ENCODE results near the gene TSPAN14. TPM values are rescaled to one million over a fixed set of nuclear protein-coding genes. Genes with fewer than 3 reads are reported as not detected.

Gene TSPAN14
- total RNA-seq, 1 experiment from 2014 or later: 46.9 TPM

DNA sequence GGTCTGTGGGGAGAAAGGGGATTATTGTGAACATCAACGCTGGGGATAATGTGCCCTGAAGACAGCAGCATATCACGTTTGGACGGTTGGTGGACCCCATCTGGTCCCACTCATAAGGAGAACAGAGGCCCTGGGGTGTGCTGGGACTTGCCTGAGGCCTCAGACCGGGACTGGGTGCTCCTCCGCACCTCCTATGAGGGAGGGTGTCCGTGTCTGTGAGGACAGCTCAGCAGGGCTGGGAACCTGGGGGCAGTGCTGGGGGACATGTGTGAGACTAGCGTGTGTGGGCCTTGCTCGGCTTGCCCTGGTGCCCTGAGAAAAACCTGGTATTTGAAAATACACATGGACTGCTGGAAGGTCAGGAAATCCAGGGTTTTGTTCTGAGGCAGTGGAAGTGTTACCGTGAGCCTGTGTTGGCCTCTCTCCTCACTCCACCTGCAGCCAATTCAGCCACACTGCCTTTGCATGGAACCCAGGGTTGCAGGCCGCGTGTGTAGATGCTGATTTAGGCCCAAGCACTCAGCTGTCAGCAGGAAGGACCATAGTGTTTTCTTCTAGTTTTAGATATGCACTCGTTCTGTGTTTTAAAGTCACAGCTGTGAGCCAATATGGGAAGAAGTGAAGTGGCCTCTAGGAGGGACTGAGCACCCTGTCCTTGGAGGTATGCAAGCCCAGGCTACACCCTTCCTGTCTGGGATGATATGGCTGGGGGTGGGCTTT is 70.2 kb downstream of the TSPAN14 start:
- no peaks in the 10 kb centered on the region for H3K27me3 Mint-ChIP-seq (ENCODE audit: insufficient read depth, unreplicated experiment)
- intact Hi-C loops (cut with micrococcal nuclease): no loop called here
- no peak overlapping the region for H3K27ac Mint-ChIP-seq (ENCODE audit: low read depth, unreplicated experiment)
- H3K4me3 Mint-ChIP-seq (ENCODE audit: unreplicated experiment): no peak overlapping the region
- BruUV-seq (replicated peaks): no TSS peak
- TF ChIP-seq, protein P1, sequence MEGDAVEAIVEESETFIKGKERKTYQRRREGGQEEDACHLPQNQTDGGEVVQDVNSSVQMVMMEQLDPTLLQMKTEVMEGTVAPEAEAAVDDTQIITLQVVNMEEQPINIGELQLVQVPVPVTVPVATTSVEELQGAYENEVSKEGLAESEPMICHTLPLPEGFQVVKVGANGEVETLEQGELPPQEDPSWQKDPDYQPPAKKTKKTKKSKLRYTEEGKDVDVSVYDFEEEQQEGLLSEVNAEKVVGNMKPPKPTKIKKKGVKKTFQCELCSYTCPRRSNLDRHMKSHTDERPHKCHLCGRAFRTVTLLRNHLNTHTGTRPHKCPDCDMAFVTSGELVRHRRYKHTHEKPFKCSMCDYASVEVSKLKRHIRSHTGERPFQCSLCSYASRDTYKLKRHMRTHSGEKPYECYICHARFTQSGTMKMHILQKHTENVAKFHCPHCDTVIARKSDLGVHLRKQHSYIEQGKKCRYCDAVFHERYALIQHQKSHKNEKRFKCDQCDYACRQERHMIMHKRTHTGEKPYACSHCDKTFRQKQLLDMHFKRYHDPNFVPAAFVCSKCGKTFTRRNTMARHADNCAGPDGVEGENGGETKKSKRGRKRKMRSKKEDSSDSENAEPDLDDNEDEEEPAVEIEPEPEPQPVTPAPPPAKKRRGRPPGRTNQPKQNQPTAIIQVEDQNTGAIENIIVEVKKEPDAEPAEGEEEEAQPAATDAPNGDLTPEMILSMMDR (IDR thresholded peaks at IDR 0.05; ENCODE audit: unreplicated experiment): no peak
- no peak for DNase-seq (ENCODE audit: unreplicated experiment)
- no peaks in the 10 kb centered on the region for H3K9me3 Mint-ChIP-seq (ENCODE audit: unreplicated experiment)
- H3K36me3 Mint-ChIP-seq (ENCODE audit: insufficient read depth, unreplicated experiment): peaks cover 40% of the 10 kb centered on the region
- ChIA-PET CTCF (interaction anchor here (1.0 to 1.9 kb wide), 3 partner anchors 12 to 79 kb away, joined by 3 to 8 read pairs (median 3); no protein-coding TSS in a partner anchor), POLR2A (no interaction called here)
- H3K4me1 Mint-ChIP-seq (ENCODE audit: insufficient read depth, unreplicated experiment): no peaks in the 10 kb centered on the region

DNA sequence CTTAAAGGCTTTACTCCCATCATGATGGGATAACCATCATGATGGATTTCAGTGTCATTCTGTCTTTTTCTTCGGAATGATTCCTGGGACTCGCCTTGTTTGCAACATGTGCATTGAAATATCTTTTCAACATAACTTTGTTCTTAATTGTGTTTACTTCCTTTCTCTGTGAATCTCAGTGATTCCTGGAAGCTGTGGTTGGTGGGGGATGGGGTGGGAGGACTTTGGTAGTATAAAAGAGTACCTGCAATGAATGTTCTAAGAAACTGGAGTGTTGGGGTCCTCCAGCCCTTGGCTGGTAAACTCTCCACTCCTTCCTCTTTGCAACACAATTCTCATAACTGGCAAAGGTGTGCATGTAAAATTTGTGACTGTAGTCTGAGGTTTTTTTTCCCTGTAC is 72.1 kb downstream of the TSPAN14 start:
- Mint-ChIP-seq H3K4me3 (ENCODE audit: unreplicated experiment) (no peak overlapping the region), H3K9me3 (ENCODE audit: unreplicated experiment) (no peaks in the 10 kb centered on the region), H3K36me3 (ENCODE audit: insufficient read depth, unreplicated experiment) (peaks cover 25% of the 10 kb centered on the region), H3K27me3 (ENCODE audit: insufficient read depth, unreplicated experiment) (no peaks in the 10 kb centered on the region), H3K27ac (ENCODE audit: low read depth, unreplicated experiment) (no peak overlapping the region), H3K4me1 (ENCODE audit: insufficient read depth, unreplicated experiment) (no peaks in the 10 kb centered on the region)
- BruUV-seq (replicated peaks): no TSS peak
- DNase-seq (ENCODE audit: unreplicated experiment): no peak
- CTCF ChIA-PET: interaction anchor here (0.6 to 0.8 kb wide), 2 partner anchors 10 to 81 kb away, joined by 3 to 4 read pairs; no protein-coding TSS in a partner anchor
- TF ChIP-seq, protein P1 (IDR thresholded peaks at IDR 0.05; ENCODE audit: unreplicated experiment): no peak
- intact Hi-C loops (cut with micrococcal nuclease): no loop called here
- POLR2A ChIA-PET: no interaction called here

- Mint-ChIP-seq H3K36me3 (ENCODE audit: insufficient read depth, unreplicated experiment) (peaks cover 25% of the 10 kb centered on the region), H3K27me3 (ENCODE audit: insufficient read depth, unreplicated experiment) (no peaks in the 10 kb centered on the region), H3K27ac (ENCODE audit: low read depth, unreplicated experiment) (no peak overlapping the region), H3K4me3 (ENCODE audit: unreplicated experiment) (no peak overlapping the region), H3K9me3 (ENCODE audit: unreplicated experiment) (no peaks in the 10 kb centered on the region), H3K4me1 (ENCODE audit: insufficient read depth, unreplicated experiment) (no peaks in the 10 kb centered on the region)
- CTCF ChIA-PET: interaction anchor here (0.6 to 0.7 kb wide), 2 partner anchors 10 to 18 kb away, joined by 3 read pairs; no protein-coding TSS in a partner anchor
- POLR2A ChIA-PET: no interaction called here
- no peak for DNase-seq (ENCODE audit: unreplicated experiment)
- intact Hi-C loops (cut with micrococcal nuclease): no loop called here
- TF ChIP-seq, protein P1 (IDR thresholded peaks at IDR 0.05; ENCODE audit: unreplicated experiment): no peak
- BruUV-seq (replicated peaks): no TSS peak
These were observed 72.6 kb downstream of the TSPAN14 start for GRCh38 chr10:80526742-80527141.

DNA sequence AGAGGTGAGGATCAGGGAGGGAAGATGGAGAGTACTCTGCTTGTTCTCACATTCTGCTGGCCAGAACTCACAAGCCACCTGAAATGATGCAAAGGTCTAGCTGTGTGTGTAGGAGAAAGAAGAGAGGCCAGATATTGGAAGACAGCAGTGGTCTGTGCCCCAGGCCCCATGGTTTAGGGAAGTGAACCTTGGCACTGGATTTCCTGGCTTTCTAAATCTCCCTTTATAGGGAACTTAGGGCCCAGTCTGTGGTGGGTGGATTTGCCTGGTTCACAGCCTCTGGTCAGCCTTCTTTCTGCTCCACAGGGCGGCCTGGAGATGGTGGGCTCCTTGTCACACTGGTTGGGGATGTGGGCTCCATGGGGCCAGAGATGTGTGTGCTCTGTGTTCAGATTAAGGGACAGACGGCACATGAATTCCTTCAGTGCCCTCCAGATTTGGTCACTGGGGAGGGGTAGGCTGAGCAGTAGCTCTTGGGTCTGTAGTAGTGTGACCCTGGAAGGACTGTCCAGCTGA is 74.1 kb downstream of the TSPAN14 start:
- H3K4me3 Mint-ChIP-seq (ENCODE audit: unreplicated experiment): no peak overlapping the region
- no peak overlapping the region for H3K27ac Mint-ChIP-seq (ENCODE audit: low read depth, unreplicated experiment)
- ChIA-PET POLR2A (no interaction called here), CTCF (interaction anchor here (0.5 to 1.6 kb wide), 4 partner anchors 11 to 135 kb away, joined by 3 to 8 read pairs (median 3); no protein-coding TSS in a partner anchor)
- H3K27me3 Mint-ChIP-seq (ENCODE audit: insufficient read depth, unreplicated experiment): no peaks in the 10 kb centered on the region
- no TSS peak for BruUV-seq (replicated peaks)
- H3K36me3 Mint-ChIP-seq (ENCODE audit: insufficient read depth, unreplicated experiment): peaks cover 18% of the 10 kb centered on the region
- no peaks in the 10 kb centered on the region for H3K4me1 Mint-ChIP-seq (ENCODE audit: insufficient read depth, unreplicated experiment)
- no peaks in the 10 kb centered on the region for H3K9me3 Mint-ChIP-seq (ENCODE audit: unreplicated experiment)
- DNase-seq (ENCODE audit: unreplicated experiment): no peak
- TF ChIP-seq, protein P1 (IDR thresholded peaks at IDR 0.05; ENCODE audit: unreplicated experiment): no peak
- intact Hi-C loops (cut with micrococcal nuclease): no loop called here
